Measurements from ENCODE around the gene SLC44A1.

Gene SLC44A1

DNA sequence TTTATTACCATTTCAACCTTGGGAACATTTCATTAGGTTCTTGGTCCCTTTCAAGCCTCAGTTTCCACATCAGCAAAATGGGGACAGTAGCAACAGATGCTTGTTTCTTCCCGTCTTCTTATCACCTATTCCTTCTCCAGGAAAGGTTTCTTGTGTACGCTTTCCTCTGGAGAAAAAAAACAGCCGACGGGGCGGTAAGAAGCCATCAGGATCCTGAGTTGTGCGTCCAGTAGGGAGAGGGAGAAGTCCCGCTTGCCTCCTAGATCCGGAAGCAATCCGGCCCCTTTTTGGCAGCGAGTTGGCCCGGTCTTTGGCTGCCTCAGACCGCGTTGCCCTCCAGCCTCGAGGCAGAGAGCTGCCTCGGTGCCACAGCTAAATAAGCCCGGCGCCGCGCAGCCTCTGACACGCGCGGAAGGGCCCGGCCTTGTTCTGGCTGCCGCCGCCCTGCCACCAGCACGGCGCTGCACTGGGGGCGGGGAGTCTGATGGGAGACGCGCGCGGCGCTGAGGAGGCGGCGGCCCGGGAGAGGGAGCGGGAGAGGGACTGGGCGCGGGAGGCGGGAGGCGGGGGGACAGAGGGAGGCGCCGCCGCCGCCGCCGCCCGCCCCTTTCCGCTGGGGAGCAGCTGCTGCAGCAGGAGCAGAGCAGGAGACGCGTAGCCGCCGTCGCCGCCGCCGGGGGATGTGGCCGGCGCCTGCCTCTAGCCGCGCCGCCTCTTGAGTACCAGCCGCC, at the start of gene SLC44A1:
Gene SLC44A1, plus strand, starts transcription at position 649 of the 731 bp plus-strand sequence. CDS start 218 bp downstream, outside the sequence.
- peak within 1 kb of the TSS; percentile 89 for H3K9ac ChIP-seq (ENCODE audit: low read depth, low read length)
- peak within 1 kb of the TSS; percentile 86 for H3K27ac ChIP-seq (ENCODE audit: low read depth, low read length)
- H3K4me1 ChIP-seq (ENCODE audit: control insufficient read depth, insufficient read depth, low read length), result peaks cover 64% of the 10 kb centered on the region
- H3K36me3 ChIP-seq (ENCODE audit: control insufficient read depth, insufficient read depth, low read length), result no peaks in the 10 kb centered on the region
- H3K9me3 ChIP-seq (ENCODE audit: control insufficient read depth, insufficient read depth, low read length), result no peaks in the 10 kb centered on the region
- no peaks in the 10 kb centered on the region for H3K27me3 ChIP-seq (ENCODE audit: control insufficient read depth, insufficient read depth, low read length)
- H3K4me3 ChIP-seq (ENCODE audit: low read depth, low read length), result peak within 1 kb of the TSS; percentile 81

DNA sequence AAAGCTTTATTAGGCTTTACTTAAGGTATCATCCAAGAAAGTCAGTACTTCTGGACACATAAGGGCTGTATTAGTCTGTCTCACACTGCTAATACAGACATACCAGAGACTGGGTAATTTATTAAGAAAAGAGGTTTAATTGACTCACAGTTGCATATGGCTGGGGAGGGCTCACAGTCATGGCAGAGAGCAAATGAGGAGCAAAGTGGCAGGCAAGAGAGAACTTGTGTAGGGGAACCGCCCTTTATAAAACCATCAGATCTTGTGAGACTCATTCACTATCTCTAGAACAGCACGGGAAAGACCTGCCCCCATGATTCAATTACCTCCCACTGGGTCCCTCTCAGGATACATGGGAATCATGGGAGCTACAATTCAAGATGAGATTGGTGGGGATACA, 49.2 kb upstream of the SLC44A1 start:
- no peaks in the 10 kb centered on the region for H3K27me3 ChIP-seq (ENCODE audit: control insufficient read depth, insufficient read depth, low read length)
- 0 out of 2 replicates have a peak, but pooled peaks cover 2% of the 10 kb centered on the region for H3K4me1 ChIP-seq (ENCODE audit: control insufficient read depth, insufficient read depth, low read length)
- no peaks in the 10 kb centered on the region for H3K36me3 ChIP-seq (ENCODE audit: control insufficient read depth, insufficient read depth, low read length)
- no peak overlapping the region for H3K9ac ChIP-seq (ENCODE audit: low read depth, low read length)
- no peaks in the 10 kb centered on the region for H3K9me3 ChIP-seq (ENCODE audit: control insufficient read depth, insufficient read depth, low read length)
- no peak overlapping the region for H3K27ac ChIP-seq (ENCODE audit: low read depth, low read length)
- H3K4me3 ChIP-seq (ENCODE audit: low read depth, low read length), result no peak overlapping the region

DNA sequence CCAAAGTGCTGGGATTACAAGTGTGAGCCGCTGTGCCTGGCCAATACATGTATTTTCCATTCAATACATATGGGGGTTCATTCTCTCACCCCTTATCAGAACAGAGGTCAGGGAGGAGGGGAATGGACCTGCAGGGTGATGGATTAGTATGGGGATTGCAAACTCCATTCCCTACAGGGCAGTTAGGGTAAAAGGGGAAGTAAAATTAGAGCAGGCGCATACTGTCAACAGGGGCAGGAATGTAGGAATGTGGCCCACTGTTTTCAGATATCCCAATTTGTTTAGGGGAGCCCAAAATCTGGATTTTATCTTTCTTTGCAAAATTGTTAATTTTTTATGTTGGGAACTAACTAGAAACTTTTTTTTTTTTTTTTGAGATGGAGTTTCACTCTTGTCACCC, 46.4 kb upstream of the SLC44A1 start:
- no peaks in the 10 kb centered on the region for H3K9me3 ChIP-seq (ENCODE audit: control insufficient read depth, insufficient read depth, low read length)
- no peaks in the 10 kb centered on the region for H3K27me3 ChIP-seq (ENCODE audit: control insufficient read depth, insufficient read depth, low read length)
- no peaks in the 10 kb centered on the region for H3K36me3 ChIP-seq (ENCODE audit: control insufficient read depth, insufficient read depth, low read length)
- no peak overlapping the region for H3K9ac ChIP-seq (ENCODE audit: low read depth, low read length)
- H3K4me3 ChIP-seq (ENCODE audit: low read depth, low read length), result no peak overlapping the region
- H3K27ac ChIP-seq (ENCODE audit: low read depth, low read length), result no peak overlapping the region
- H3K4me1 ChIP-seq (ENCODE audit: control insufficient read depth, insufficient read depth, low read length), result 0 out of 2 replicates have a peak, but pooled peaks cover 2% of the 10 kb centered on the region

DNA sequence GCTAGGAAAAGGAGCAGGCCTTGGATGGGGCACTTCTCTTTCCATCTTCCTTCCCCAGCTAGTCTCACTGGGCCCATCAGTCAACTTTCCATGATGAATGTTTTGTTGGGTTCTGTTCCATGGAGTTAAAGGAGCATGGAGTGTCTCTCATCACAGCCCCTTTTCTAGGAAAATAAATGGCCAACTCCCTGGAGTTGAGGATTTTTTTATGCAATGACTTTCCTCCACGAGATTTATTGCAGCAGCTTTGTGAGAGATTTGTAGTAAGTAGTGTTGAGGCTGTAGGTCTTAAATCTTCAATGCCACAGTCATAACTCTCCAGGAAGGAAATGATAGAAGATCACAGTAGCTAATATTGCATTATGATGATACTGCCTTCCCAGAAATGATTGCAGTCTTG, 45.6 kb upstream of the SLC44A1 start:
- H3K4me1 ChIP-seq (ENCODE audit: control insufficient read depth, insufficient read depth, low read length), result no peaks in the 10 kb centered on the region

DNA sequence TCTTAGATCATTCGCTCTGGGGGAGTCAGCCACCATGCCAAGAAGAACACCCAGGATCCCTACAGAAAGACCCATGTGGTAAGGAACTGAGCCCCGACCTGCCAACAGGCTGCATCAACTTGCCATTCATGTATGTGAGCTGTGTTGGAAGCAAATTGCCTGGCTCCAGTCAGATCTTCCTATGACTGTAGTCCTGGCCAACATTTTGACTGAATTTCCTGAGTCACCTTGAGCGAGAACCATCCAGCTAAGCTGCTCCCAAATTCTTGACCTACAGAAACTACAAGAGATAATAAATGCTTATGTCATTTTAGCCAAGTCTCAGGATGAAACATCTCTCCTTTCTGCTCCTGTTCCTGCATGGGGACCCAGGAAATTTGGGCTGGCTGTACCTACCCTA, 40.0 kb upstream of the SLC44A1 start:
- Histone ChIP-seq H3K9me3 (ENCODE audit: control insufficient read depth, insufficient read depth, low read length) (no peaks in the 10 kb centered on the region), H3K4me3 (ENCODE audit: low read depth, low read length) (no peak overlapping the region), H3K9ac (ENCODE audit: low read depth, low read length) (no peak overlapping the region), H3K27me3 (ENCODE audit: control insufficient read depth, insufficient read depth, low read length) (no peaks in the 10 kb centered on the region), H3K36me3 (ENCODE audit: control insufficient read depth, insufficient read depth, low read length) (no peaks in the 10 kb centered on the region), H3K27ac (ENCODE audit: low read depth, low read length) (no peak overlapping the region), H3K4me1 (ENCODE audit: control insufficient read depth, insufficient read depth, low read length) (no peaks in the 10 kb centered on the region)

More for the DNA sequence above, 45.6 kb upstream of the SLC44A1 start:
- no peaks in the 10 kb centered on the region for H3K36me3 ChIP-seq (ENCODE audit: control insufficient read depth, insufficient read depth, low read length)
- no peaks in the 10 kb centered on the region for H3K9me3 ChIP-seq (ENCODE audit: control insufficient read depth, insufficient read depth, low read length)
- H3K27me3 ChIP-seq (ENCODE audit: control insufficient read depth, insufficient read depth, low read length), result no peaks in the 10 kb centered on the region
- H3K4me3 ChIP-seq (ENCODE audit: low read depth, low read length), result no peak overlapping the region
- no peak overlapping the region for H3K9ac ChIP-seq (ENCODE audit: low read depth, low read length)
- no peak overlapping the region for H3K27ac ChIP-seq (ENCODE audit: low read depth, low read length)

DNA sequence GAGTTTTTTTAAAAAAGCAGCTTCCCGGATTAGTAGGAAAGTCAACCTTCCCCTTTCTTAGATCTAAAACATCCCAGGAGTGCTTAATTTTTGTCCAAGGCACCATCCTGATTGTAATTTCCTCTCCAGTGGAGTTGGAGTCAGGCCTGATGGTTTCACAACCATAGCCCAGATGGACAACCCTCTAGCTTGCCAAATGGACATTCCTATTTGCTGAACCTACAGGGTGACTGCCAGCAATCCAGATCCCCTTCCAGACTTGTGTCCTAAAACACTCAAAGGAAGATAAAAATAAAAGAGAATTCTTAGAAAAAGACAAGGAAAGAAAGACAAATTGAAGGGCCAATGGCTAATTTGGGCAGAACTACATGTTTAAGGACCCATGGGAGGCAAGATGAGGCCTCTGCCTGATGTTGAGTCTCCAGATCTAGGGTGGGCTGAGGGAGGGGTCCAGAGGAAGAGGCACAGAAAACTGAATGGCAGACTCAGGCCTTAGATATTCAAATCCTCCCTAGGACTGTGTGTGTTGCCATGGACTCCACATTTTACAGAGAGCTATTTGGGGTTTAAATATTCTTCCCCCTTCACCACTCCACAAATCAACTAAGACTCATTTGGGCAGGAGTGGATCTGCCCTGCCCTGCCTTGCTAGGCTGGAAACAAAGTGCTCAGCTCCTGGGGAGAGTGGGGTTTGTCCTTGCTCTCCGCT, 38.5 kb upstream of the SLC44A1 start:
- no peak overlapping the region for H3K9ac ChIP-seq (ENCODE audit: low read depth, low read length)
- H3K4me1 ChIP-seq (ENCODE audit: control insufficient read depth, insufficient read depth, low read length), result no peaks in the 10 kb centered on the region
- H3K36me3 ChIP-seq (ENCODE audit: control insufficient read depth, insufficient read depth, low read length), result no peaks in the 10 kb centered on the region
- H3K27ac ChIP-seq (ENCODE audit: low read depth, low read length), result no peak overlapping the region
- no peaks in the 10 kb centered on the region for H3K27me3 ChIP-seq (ENCODE audit: control insufficient read depth, insufficient read depth, low read length)
- H3K4me3 ChIP-seq (ENCODE audit: low read depth, low read length), result no peak overlapping the region
- H3K9me3 ChIP-seq (ENCODE audit: control insufficient read depth, insufficient read depth, low read length), result no peaks in the 10 kb centered on the region

DNA sequence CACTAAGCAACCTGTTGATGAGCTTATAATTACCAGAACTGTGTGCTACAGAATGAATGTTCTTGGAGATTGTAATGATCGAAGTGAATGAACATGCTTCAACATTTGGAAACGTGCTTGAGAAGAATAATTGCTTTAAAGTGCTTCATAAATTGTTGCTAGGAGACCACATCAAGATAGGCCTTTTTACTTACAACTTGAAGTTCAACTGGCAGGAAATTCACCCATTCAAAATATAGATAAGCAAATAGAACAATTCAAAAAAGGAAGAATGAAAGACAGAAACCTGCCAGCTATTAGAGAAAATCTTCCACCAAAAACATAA, 38.0 kb upstream of the SLC44A1 start:
- Histone ChIP-seq H3K4me1 (ENCODE audit: control insufficient read depth, insufficient read depth, low read length) (no peaks in the 10 kb centered on the region), H3K9ac (ENCODE audit: low read depth, low read length) (no peak overlapping the region), H3K27ac (ENCODE audit: low read depth, low read length) (no peak overlapping the region), H3K27me3 (ENCODE audit: control insufficient read depth, insufficient read depth, low read length) (no peaks in the 10 kb centered on the region), H3K4me3 (ENCODE audit: low read depth, low read length) (no peak overlapping the region), H3K9me3 (ENCODE audit: control insufficient read depth, insufficient read depth, low read length) (no peaks in the 10 kb centered on the region), H3K36me3 (ENCODE audit: control insufficient read depth, insufficient read depth, low read length) (no peaks in the 10 kb centered on the region)

DNA sequence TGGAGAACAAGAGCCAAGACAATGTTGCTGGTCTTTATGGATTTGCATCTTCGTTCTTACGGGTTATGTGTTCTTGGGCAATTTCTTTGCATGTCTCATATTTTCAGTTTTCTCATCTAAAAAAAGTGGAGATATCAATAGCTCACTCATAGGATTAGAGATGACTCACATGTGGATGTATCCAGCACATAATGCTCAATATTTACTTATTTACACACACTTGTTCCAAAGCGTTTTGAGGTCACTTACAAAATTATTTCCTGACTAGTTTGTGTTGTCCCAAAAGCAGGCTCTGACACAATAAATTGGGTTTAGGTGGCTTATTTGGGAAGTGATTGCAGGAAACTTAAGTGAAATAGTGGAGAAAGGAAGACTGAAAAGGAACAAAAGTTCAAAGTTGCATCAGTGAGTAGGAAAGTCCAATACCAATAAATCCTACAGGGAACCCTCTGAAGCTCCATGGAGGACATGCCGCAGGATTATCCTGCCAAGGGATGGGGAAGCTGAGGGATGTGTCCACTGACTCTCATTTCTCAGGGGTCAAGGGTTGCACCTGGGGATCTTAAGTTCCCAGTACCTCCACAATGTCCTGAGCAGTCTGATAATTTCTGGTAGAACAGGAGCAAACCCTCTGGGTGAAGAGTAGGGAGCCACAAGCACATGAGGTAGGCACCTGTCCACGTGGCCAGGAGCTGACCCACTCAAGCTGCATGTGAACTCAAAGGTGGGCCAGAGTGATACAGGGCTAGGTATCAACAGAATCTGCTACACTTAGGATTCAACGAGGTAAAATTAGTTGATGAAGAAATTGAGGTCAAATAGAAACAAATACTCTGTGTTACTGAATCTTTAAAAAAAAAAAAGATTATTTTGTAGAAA, 37.4 kb upstream of the SLC44A1 start:
- no peak overlapping the region for H3K9ac ChIP-seq (ENCODE audit: low read depth, low read length)
- H3K4me1 ChIP-seq (ENCODE audit: control insufficient read depth, insufficient read depth, low read length), result no peaks in the 10 kb centered on the region
- H3K27ac ChIP-seq (ENCODE audit: low read depth, low read length), result no peak overlapping the region
- H3K36me3 ChIP-seq (ENCODE audit: control insufficient read depth, insufficient read depth, low read length), result no peaks in the 10 kb centered on the region
- no peaks in the 10 kb centered on the region for H3K9me3 ChIP-seq (ENCODE audit: control insufficient read depth, insufficient read depth, low read length)
- H3K4me3 ChIP-seq (ENCODE audit: low read depth, low read length), result no peak overlapping the region
- H3K27me3 ChIP-seq (ENCODE audit: control insufficient read depth, insufficient read depth, low read length), result no peaks in the 10 kb centered on the region

DNA sequence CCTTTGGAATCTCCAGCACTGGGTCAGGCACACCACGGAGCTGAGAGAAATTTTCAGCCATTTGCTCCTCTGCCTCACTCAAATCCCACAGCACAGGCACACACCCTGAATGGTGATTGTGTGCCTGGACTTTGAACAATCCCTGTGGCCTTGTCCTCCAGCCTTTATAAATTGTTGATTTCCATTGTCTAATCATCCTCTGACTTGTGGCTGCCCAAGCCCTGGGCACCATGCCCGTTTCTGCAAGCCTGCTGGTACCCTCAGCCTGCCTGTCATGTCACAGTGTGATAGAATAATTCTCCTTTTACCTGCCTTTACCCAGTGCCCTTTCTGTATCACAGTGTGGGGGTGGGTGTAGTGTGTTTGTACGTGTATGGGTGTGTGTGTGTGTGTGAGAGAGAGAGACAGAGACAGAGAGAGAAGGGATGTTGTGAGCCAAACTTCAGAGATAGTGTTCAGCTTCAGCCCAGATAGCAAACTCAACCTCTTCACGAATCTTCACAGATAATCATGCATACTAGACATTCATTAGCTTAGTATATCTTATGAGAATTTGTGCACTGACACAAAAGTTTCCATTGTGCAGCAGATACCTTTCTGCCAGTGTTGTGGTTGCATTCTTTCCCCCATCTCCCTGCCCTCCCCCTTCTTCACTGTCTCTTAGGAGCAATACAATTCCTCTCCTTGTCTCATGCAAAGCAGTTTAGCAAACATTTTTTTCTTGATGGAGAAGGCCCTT, 27.8 kb upstream of the SLC44A1 start:
- Histone ChIP-seq H3K27me3 (ENCODE audit: control insufficient read depth, insufficient read depth, low read length) (no peaks in the 10 kb centered on the region), H3K27ac (ENCODE audit: low read depth, low read length) (no peak overlapping the region), H3K9me3 (ENCODE audit: control insufficient read depth, insufficient read depth, low read length) (no peaks in the 10 kb centered on the region), H3K4me1 (ENCODE audit: control insufficient read depth, insufficient read depth, low read length) (0 out of 2 replicates have a peak, but pooled peaks cover 5% of the 10 kb centered on the region), H3K36me3 (ENCODE audit: control insufficient read depth, insufficient read depth, low read length) (no peaks in the 10 kb centered on the region), H3K4me3 (ENCODE audit: low read depth, low read length) (no peak overlapping the region), H3K9ac (ENCODE audit: low read depth, low read length) (no peak overlapping the region)

DNA sequence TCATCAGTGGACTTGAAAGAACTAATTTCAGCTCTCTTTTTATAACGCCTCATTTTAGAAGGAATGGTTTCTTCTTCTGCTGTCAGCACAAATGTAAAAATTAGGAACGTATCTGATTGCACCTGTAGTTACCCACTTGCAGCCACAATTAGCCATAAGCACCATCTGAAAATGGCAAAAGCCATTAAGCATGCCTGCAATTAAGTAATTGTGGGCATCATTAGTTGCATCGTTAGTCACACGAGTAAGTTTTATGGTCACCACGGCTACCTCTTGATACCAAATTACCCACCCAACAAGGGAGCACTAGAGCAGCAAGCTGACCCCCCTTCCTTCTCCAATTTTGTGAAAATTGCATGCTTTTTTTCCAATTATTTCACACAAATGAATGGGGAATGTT, 25.8 kb upstream of the SLC44A1 start:
- Histone ChIP-seq H3K4me1 (ENCODE audit: control insufficient read depth, insufficient read depth, low read length) (0 out of 2 replicates have a peak, but pooled peaks cover 5% of the 10 kb centered on the region), H3K27me3 (ENCODE audit: control insufficient read depth, insufficient read depth, low read length) (no peaks in the 10 kb centered on the region), H3K4me3 (ENCODE audit: low read depth, low read length) (no peak overlapping the region), H3K9ac (ENCODE audit: low read depth, low read length) (no peak overlapping the region), H3K9me3 (ENCODE audit: control insufficient read depth, insufficient read depth, low read length) (peaks cover 5% of the 10 kb centered on the region), H3K27ac (ENCODE audit: low read depth, low read length) (no peak overlapping the region), H3K36me3 (ENCODE audit: control insufficient read depth, insufficient read depth, low read length) (no peaks in the 10 kb centered on the region; the same call in 1 of the 2 replicates)
